K562 (cell line): Measurements from ENCODE around the gene LPIN3. TPM values are rescaled to one million over a fixed set of nuclear protein-coding genes. Genes with fewer than 3 reads are reported as not detected.

Source experiments
- CAMTA2 ChIP-seq: fragments of 250-450 bp; sonication (Bioruptor Pico); conservative IDR thresholded peaks from 2 replicates; pipeline ENCODE4 v1.5.1; 2022
- CXXC5 ChIP-seq: fragments of 250-450 bp; sonication (Bioruptor Pico); IDR thresholded peaks from 2 replicates; pipeline ENCODE4 v1.8.0; 2022; ENCODE audit warnings: inconsistent platforms, mild to moderate bottlenecking, moderate library complexity
- KDM4B ChIP-seq, 2 experiments: fragments of 450-650 bp in 1 of 2; sonication (generic) in 1 of 2; IDR thresholded peaks; 2 replicates each; pipeline ENCODE4 v1.6.1; 2016 to 2017; ENCODE audit warnings: borderline replicate concordance in 2 of 2, antibody characterized with exemption in 1 of 2, low read depth in 1 of 2, mild to moderate bottlenecking in 1 of 2
- MYNN ChIP-seq, 2 experiments: sonication (generic); formaldehyde crosslinking in 1 of 2; IDR thresholded peaks; 2 replicates each; pipeline versions ENCODE4 v1.5.0 to v1.6.1; 2016 to 2020; ENCODE audit warnings: antibody characterized with exemption in 1 of 2, missing genetic modification reagents in 1 of 2
- NBN ChIP-seq: fragments of 450-650 bp; IDR thresholded peaks from 2 replicates; pipeline ENCODE4 v1.6.1; 2016; ENCODE audit warnings: low read depth, mild to moderate bottlenecking
- NFRKB ChIP-seq: fragments of 450-650 bp; IDR thresholded peaks from 2 replicates; pipeline ENCODE4 v1.6.1; 2016; ENCODE audit warnings: low read depth
- NR2C1 ChIP-seq, 2 experiments: fragments of 450-650 bp; IDR thresholded peaks; 2 replicates each; pipeline ENCODE4 v1.6.1; 2017; ENCODE audit warnings: mild to moderate bottlenecking in 2 of 2, antibody characterized with exemption in 1 of 2, inconsistent platforms in 1 of 2, missing compliant biosample characterization in 1 of 2, missing genetic modification characterization in 1 of 2
- NR2F6 ChIP-seq: fragments of 450-650 bp; formaldehyde crosslinking; IDR thresholded peaks from 2 replicates; pipeline ENCODE4 v1.4.0; 2020; ENCODE audit warnings: mild to moderate bottlenecking
- NRF1 ChIP-seq, 2 experiments: fragments of 450-650 bp; IDR thresholded peaks in 1 of 2; conservative IDR thresholded peaks in 1 of 2; 2 replicates each; pipeline ENCODE4 v1.6.1; 2014; ENCODE audit warnings: mild to moderate bottlenecking in 2 of 2
- POLR2AphosphoS5 ChIP-seq: IDR thresholded peaks from 2 replicates; pipeline ENCODE4 v1.6.1; 2011; ENCODE audit warnings: mild to moderate bottlenecking, low read depth, low read length, moderate library complexity; ENCODE audit not compliant: control insufficient read depth, insufficient read depth
- PTBP1 ChIP-seq: fragments of 200-400 bp; formaldehyde crosslinking; IDR thresholded peaks from 2 replicates; pipeline ENCODE4 v1.6.1; 2017; ENCODE audit warnings: low read depth, low read length
- SOX6 ChIP-seq: fragments of 450-650 bp; IDR thresholded peaks from 2 replicates; pipeline ENCODE4 v1.6.1; 2014; ENCODE audit warnings: mild to moderate bottlenecking
- TSC22D4 ChIP-seq: fragments of 450-650 bp; IDR thresholded peaks from 2 replicates; pipeline ENCODE4 v1.6.1; 2016; ENCODE audit warnings: missing genetic modification characterization, missing biosample characterization, control low read depth
- YY1 ChIP-seq, 3 experiments: IDR thresholded peaks; 2 replicates each; pipeline ENCODE4 v1.6.1; 2011; ENCODE audit warnings: low read length in 2 of 3, mild to moderate bottlenecking in 2 of 3, moderate library complexity in 2 of 3, borderline replicate concordance in 1 of 3, control low read depth in 1 of 3, low read depth in 1 of 3; ENCODE audit not compliant: insufficient read depth in 3 of 3, insufficient replicate concordance in 2 of 3, control insufficient read depth in 1 of 3, insufficient read length in 1 of 3; ENCODE audit errors: extremely low read depth in 1 of 3
- ZBTB49 ChIP-seq: sonication (generic); formaldehyde crosslinking; IDR thresholded peaks from 2 replicates; pipeline ENCODE4 v1.8.0; 2022; ENCODE audit warnings: missing genetic modification reagents, mild to moderate bottlenecking, borderline replicate concordance
- ZEB2 ChIP-seq: fragments of 450-650 bp; IDR thresholded peaks from 2 replicates; pipeline ENCODE4 v1.6.1; 2016
- ZNF232 ChIP-seq: sonication (generic); formaldehyde crosslinking; IDR thresholded peaks from 2 replicates; pipeline ENCODE4 v1.8.0; 2022; ENCODE audit warnings: mild to moderate bottlenecking, missing genetic modification reagents
- ZNF785 ChIP-seq: fragments of 250-450 bp; sonication (Bioruptor Pico); IDR thresholded peaks from 2 replicates; pipeline ENCODE4 v1.4.0; 2020; ENCODE audit warnings: mild to moderate bottlenecking
- polyA plus RNA-seq, 8 experiments: library from polyadenylated mRNA; depleted of rRNA in 4 of 8; stranded (reverse) in 5 of 8; unstranded in 3 of 8; fragments of >200 nt; fragmentation: Nextera tagmentation in 2 of 8; fragmentation: Illumina TruSeq in 1 of 8; extraction: Ambion mirVana in 2 of 8; extraction: Trizol in 1 of 8; gene quantifications; 2 replicates each; pipeline versions ENCODE4 v1.2.1 to v1.2.3, GENCODE V29; 2011 to 2014; ENCODE audit warnings: inconsistent platforms in 1 of 8, missing spikeins in 1 of 8
- total RNA-seq, 7 experiments: library from RNA; depleted of rRNA in 6 of 7; stranded (reverse); fragments of >200 nt in 6 of 7; fragmentation: Illumina TruSeq in 2 of 7; extraction: Trizol in 2 of 7; gene quantifications; 2 replicates each; pipeline versions ENCODE4 v1.2.1 to v1.2.3, GENCODE V29; 2011 to 2021; ENCODE audit warnings: low replicate concordance in 1 of 7
- TF ChIP-seq, protein P1 (sequence below): fragments of 450-650 bp; IDR thresholded peaks from 2 replicates; pipeline ENCODE4 v1.6.1; 2018; ENCODE audit not compliant: partially characterized antibody
- TF ChIP-seq, protein P2 (sequence below): sonication (generic); formaldehyde crosslinking; IDR thresholded peaks from 2 replicates; pipeline ENCODE4 v1.8.0; 2022; ENCODE audit warnings: missing genetic modification reagents, mild to moderate bottlenecking, moderate library complexity, borderline replicate concordance

The LPIN3 gene
- total and polyA plus RNA-seq, 9 of the 15 experiments (the other 6 are each of a cell fraction or from before 2014, with no cell fraction given), result 2.2 to 10.4 (median 5.9) TPM

- TF ChIP-seq ZEB2, result peak; percentile 56; the same call in 1 of the 2 replicates
- peak; percentile 41; the same call in 1 of the 2 replicates for TF ChIP-seq POLR2AphosphoS5
- TF ChIP-seq KDM4B (IDR thresholded peaks at IDR 0.05; ENCODE audit: borderline replicate concordance in 2 of 2, low read depth in 1 of 2), result no peak
- peak; percentile 19 for TF ChIP-seq CXXC5 (CRISPR knock-in tag)
- no peak for TF ChIP-seq PTBP1
- TF ChIP-seq NR2C1 (IDR thresholded peaks at IDR 0.05), result peak; percentile 85
- peak; percentile 88 for TF ChIP-seq NR2C1 (tag; IDR thresholded peaks at IDR 0.05)
- peak in 2 of 3 experiments; percentile 19 to 60 for TF ChIP-seq YY1 (IDR thresholded peaks at IDR 0.05; ENCODE audit: borderline replicate concordance in 1 of 3, control insufficient read depth in 1 of 3, extremely low read depth in 1 of 3, insufficient read depth in 3 of 3, insufficient read length in 1 of 3, insufficient replicate concordance in 2 of 3, low read depth in 1 of 3, low read length in 2 of 3)
- TF ChIP-seq TSC22D4 (tag), result no peak
- TF ChIP-seq NFRKB, result no peak
- peak; percentile 62; the same call in 1 of the 2 replicates for TF ChIP-seq NBN
- TF ChIP-seq SOX6, result peak; percentile 29; the same call in 1 of the 2 replicates
- no peak for TF ChIP-seq ZNF232 (CRISPR knock-in tag)
- TF ChIP-seq CAMTA2, result no peak
- TF ChIP-seq MYNN (IDR thresholded peaks at IDR 0.05), result 0 out of 2 replicates have a peak, but pooled peaks have one; percentile 44
- no peak for TF ChIP-seq MYNN (CRISPR knock-in tag; IDR thresholded peaks at IDR 0.05)
- TF ChIP-seq, protein P1, sequence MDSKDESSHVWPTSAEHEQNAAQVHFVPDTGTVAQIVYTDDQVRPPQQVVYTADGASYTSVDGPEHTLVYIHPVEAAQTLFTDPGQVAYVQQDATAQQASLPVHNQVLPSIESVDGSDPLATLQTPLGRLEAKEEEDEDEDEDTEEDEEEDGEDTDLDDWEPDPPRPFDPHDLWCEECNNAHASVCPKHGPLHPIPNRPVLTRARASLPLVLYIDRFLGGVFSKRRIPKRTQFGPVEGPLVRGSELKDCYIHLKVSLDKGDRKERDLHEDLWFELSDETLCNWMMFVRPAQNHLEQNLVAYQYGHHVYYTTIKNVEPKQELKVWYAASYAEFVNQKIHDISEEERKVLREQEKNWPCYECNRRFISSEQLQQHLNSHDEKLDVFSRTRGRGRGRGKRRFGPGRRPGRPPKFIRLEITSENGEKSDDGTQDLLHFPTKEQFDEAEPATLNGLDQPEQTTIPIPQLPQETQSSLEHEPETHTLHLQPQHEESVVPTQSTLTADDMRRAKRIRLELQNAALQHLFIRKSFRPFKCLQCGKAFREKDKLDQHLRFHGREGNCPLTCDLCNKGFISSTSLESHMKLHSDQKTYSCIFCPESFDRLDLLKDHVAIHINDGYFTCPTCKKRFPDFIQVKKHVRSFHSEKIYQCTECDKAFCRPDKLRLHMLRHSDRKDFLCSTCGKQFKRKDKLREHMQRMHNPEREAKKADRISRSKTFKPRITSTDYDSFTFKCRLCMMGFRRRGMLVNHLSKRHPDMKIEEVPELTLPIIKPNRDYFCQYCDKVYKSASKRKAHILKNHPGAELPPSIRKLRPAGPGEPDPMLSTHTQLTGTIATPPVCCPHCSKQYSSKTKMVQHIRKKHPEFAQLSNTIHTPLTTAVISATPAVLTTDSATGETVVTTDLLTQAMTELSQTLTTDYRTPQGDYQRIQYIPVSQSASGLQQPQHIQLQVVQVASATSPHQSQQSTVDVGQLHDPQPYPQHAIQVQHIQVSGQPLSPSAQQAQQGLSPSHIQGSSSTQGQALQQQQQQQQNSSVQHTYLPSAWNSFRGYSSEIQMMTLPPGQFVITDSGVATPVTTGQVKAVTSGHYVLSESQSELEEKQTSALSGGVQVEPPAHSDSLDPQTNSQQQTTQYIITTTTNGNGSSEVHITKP, result peak; percentile 77
- TF ChIP-seq NR2F6 (CRISPR knock-in tag), result no peak
- no peak for TF ChIP-seq ZBTB49 (CRISPR knock-in tag)
- TF ChIP-seq, protein P2, sequence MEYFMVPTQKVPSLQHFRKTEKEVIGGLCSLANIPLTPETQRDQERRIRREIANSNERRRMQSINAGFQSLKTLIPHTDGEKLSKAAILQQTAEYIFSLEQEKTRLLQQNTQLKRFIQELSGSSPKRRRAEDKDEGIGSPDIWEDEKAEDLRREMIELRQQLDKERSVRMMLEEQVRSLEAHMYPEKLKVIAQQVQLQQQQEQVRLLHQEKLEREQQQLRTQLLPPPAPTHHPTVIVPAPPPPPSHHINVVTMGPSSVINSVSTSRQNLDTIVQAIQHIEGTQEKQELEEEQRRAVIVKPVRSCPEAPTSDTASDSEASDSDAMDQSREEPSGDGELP (CRISPR knock-in tag), result peak; percentile 29; the same call in 1 of the 2 replicates
- TF ChIP-seq ZNF785 (CRISPR knock-in tag), result no peak
- peak in 1 of 2 experiments; percentile 46; a peak in 2 of 4 replicates for TF ChIP-seq NRF1 (conservative IDR thresholded peaks at IDR 0.05 in 1 of 2, IDR thresholded peaks at IDR 0.05 in 1 of 2)
Observed at GRCh38 chr20:41340327-41341055, at the start of gene LPIN3 (continued).
